Naive thymus-derived CD8-positive, alpha-beta T cell (primary cell): Measurements from ENCODE around the gene TCEANC. TPM values are rescaled to one million over a fixed set of nuclear protein-coding genes. Genes with fewer than 3 reads are reported as not detected.
"Not testable (repeated sequence)": the region's sequence is repeated elsewhere in the genome, so short reads cannot be mapped to it uniquely, and the experiment has no call there.

Experiments used
- ATAC-seq, 2 donors: fragments of 150-1000 bp; cut with Tn5 transposase in 1 of 2; sonication (Bioruptor Pico), chemical (Tn5 transposase) in 1 of 2; 1 replicate in 1 of 2; 2 replicates in 1 of 2; pipeline ENCODE4 v1.10.0; 2021; ENCODE audit warnings: mild to moderate bottlenecking in 2 of 2, moderate library complexity in 2 of 2
- POLR2A ChIA-PET: fragments of 350-600 bp; sonication (Branson Sonifier 250); formaldehyde crosslinking; loops from one replicate; lab custom pipeline; 2021; ENCODE audit warnings: antibody characterized with exemption; lab: Charles Lee
- DNase-seq, 10 donors: peaks; one replicate each; pipeline versions ENCODE4 v3.0.0 to v3.0.0-alpha.2; 2020 to 2022
- H3K27ac Mint-ChIP-seq, 10 donors: one replicate each; pipeline ENCODE4 v1.8.0; 2020 to 2022; ENCODE audit warnings: mild to moderate bottlenecking in 10 of 10, mixed read lengths in 10 of 10, moderate library complexity in 4 of 10, inconsistent platforms in 1 of 10
- H3K27me3 Mint-ChIP-seq, 5 donors: one replicate each; pipeline ENCODE4 v1.8.0; 2021 to 2022; ENCODE audit warnings: mixed read lengths in 5 of 5
- H3K36me3 Mint-ChIP-seq, 3 donors: one replicate each; pipeline ENCODE4 v1.8.0; 2020 to 2022; ENCODE audit warnings: mixed read lengths in 3 of 3, mild to moderate bottlenecking in 2 of 3, inconsistent platforms in 1 of 3
- H3K4me1 Mint-ChIP-seq, 4 donors: one replicate each; pipeline ENCODE4 v1.8.0; 2021 to 2022; ENCODE audit warnings: mixed read lengths in 4 of 4
- H3K4me3 Mint-ChIP-seq, 10 donors: one replicate each; pipeline ENCODE4 v1.8.0; 2020 to 2022; ENCODE audit warnings: mild to moderate bottlenecking in 10 of 10, mixed read lengths in 10 of 10, moderate library complexity in 6 of 10, inconsistent platforms in 1 of 10
- H3K9me3 Mint-ChIP-seq, 9 donors: one replicate each; pipeline ENCODE4 v1.8.0; 2020 to 2022; ENCODE audit warnings: mixed read lengths in 9 of 9, mild to moderate bottlenecking in 3 of 9, inconsistent platforms in 1 of 9, moderate library complexity in 1 of 9
- polyA plus RNA-seq, 3 donors: library from polyadenylated mRNA; unstranded; fragments of 300-500 nt; fragmentation: Illumina TruSeq; gene quantifications; one replicate each; pipeline ENCODE4 v1.2.3, GENCODE V29; 2021
- total RNA-seq, 8 experiments: library from RNA in 2 of 8; stranded (reverse) in 2 of 8; gene quantifications; one replicate each; pipeline ENCODE4 v1.2.3 and lab custom pipeline; 2021 to 2026

The TCEANC gene, protein sequence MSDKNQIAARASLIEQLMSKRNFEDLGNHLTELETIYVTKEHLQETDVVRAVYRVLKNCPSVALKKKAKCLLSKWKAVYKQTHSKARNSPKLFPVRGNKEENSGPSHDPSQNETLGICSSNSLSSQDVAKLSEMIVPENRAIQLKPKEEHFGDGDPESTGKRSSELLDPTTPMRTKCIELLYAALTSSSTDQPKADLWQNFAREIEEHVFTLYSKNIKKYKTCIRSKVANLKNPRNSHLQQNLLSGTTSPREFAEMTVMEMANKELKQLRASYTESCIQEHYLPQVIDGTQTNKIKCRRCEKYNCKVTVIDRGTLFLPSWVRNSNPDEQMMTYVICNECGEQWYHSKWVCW
- total RNA-seq (10 to 100 TPM; 13.7 to 14.5 TPM), polyA plus RNA-seq (10 to 100 TPM in 1 of 3 donors, 1 to 10 TPM in 2; 6.2 to 11.5 (median 8.7) TPM), total RNA-seq (lab: John Stamatoyannopoulos, UW) (3.8 to 16.6 (median 12.4) reads per million in 6 experiments)

DNA sequence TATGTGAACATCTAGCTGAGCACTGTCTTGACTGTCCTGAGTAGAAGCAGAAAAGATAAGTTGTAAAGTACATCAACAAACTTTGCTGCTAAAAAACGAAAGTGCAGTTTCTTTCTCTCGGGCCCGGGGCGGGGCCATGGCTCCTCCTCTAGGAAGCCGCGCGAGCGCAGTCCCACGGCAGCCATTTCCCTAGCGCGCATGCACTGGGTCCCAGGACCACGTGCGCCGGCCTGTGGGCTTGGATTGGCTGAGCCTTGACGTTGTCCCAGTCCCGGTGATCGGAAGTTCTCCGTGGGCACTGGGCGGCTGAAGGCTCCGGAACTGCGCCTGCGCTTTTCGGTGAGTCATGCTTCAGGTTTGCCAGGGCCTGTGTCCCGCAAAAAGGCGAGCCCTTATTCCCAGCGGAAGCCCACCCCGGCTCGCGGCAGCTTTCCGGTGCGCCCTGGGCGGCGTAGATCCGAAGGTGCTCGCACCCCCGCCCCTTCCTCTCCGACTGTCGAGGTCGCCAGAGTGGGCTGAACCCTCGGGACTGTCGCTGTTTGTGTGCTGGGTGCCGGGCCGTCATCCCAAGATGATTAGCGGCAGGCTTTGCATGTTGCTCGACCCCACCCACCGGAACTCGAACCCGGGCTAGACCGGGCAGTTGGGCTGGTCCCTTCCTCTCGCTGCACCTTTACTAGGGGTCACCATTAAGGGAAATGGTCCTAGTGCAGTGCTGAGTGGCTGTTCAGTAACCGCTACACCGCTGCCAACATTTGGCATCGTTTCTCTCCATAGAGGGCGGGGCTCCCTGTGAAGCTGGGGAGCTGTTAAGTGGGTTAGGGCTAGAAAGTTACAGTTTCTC, at the start of gene TCEANC:
TSS of gene TCEANC (plus strand) at position 292 of the 844 bp plus-strand sequence. CDS start 9,368 bp downstream, outside the sequence.
- peak; percentile 83 to 96 (median 91) for DNase-seq
- Mint-ChIP-seq H3K4me3 (peak within 1 kb of the TSS; percentile 85 to 98 (median 92)), H3K27ac (peak within 1 kb of the TSS; percentile 92 to 99 (median 98)), H3K9me3 (no peaks in the 10 kb centered on the region), H3K4me1 (peaks cover 1 to 20% (median 16%) of the 10 kb centered on the region in 4 donors), H3K36me3 (peaks cover 0 to 17% (median 0%) of the 10 kb centered on the region in 3 donors), H3K27me3 (no peaks in the 10 kb centered on the region)
- POLR2A ChIA-PET: interaction anchor here (0.6 to 2.0 kb wide), 6 partner anchors 33 to 566 kb away, joined by 3 to 19 read pairs (median 7); partner anchors contain the start of genes GEMIN8, OFD1, RAB9A and TRAPPC2
- ATAC-seq: peak; percentile 95 to 96

DNA sequence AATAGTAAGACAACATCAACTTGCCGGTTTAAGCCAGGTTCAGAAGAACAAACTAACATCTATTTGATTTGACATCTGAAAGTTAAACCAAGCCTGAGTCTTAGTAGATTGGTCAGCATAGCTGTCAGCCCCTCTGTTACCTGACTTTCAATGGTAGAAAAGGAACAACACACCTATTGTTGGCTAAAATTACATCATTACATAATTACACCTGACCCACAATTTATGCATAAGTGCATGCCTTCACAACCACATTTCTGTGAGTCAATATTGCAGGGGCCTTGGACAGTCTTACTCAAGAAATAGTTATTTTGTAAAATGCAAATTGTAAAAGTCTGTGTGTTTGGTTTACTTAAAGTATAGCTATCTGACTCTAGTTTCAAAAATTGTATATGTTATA, 47.3 kb upstream of the TCEANC start:
- Mint-ChIP-seq H3K4me1 (no peaks in the 10 kb centered on the region), H3K36me3 (peaks cover 0 to 3% (median 0%) of the 10 kb centered on the region in 3 donors), H3K27me3 (no peaks in the 10 kb centered on the region), H3K9me3 (peaks cover 0 to 4% (median 0%) of the 10 kb centered on the region in 9 donors), H3K27ac (no peak overlapping the region), H3K4me3 (no peak overlapping the region)
- POLR2A ChIA-PET: no interaction called here
- no peak for DNase-seq
- ATAC-seq: no peak

DNA sequence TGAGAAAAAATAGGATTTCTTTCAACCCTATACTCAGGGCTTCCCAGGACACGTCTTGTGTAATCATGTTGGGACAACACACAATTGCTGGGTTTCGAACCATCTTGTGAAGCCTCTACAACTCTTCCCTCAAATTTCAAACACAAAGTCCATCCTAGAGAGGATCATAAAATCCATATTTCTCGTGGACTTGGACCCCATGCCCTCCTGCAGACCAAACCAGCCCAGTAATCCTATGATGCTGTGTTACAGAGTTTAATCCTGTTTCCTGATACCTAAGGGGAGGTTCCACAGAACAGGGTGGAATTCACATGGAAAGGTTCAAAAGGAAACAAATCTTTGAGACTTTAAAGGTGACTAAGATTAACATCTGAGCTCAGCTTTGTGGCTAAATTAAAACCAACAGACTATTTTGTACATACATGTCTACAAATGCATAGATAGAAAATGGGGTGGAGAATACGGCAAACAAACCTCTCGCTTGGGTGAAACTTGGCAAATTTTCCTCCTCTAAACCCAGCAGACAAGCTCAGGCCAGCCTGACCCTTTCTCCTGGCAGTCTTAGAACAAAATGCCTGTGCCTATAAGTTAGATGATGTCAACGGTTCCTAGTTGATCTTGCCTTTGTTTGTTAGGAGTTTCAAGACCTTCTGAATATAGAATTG, 45.5 kb upstream of the TCEANC start:
- ATAC-seq: no peak
- no peak overlapping the region for H3K4me3 Mint-ChIP-seq
- no peaks in the 10 kb centered on the region for H3K4me1 Mint-ChIP-seq
- peaks cover 0 to 2% (median 0%) of the 10 kb centered on the region in 9 donors for H3K9me3 Mint-ChIP-seq
- H3K27me3 Mint-ChIP-seq: no peaks in the 10 kb centered on the region
- POLR2A ChIA-PET: no interaction called here
- peaks cover 0 to 3% (median 0%) of the 10 kb centered on the region in 3 donors for H3K36me3 Mint-ChIP-seq
- DNase-seq: no peak
- H3K27ac Mint-ChIP-seq: no peak overlapping the region

DNA sequence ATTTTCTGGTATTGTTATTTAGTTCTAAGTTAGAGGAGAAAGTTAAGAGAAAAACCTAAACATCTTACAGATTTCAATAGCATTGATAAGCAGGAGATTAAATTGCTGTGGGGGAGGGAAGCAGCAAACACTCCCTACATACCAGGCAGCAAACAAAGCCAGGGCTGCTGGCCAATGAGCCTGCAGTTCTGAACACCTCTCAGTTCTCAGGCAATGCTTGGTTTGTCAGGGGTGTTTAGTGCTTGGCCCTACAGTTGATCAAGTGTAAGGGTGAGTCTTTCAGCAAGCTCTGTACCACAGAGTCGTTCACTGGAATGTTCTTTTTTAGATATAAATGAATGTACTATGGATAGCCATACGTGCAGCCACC, 45.0 kb upstream of the TCEANC start:
- H3K4me1 Mint-ChIP-seq: no peaks in the 10 kb centered on the region
- POLR2A ChIA-PET: no interaction called here
- H3K36me3 Mint-ChIP-seq: peaks cover 0 to 3% (median 0%) of the 10 kb centered on the region in 3 donors
- peaks cover 0 to 2% (median 0%) of the 10 kb centered on the region in 9 donors for H3K9me3 Mint-ChIP-seq
- H3K27ac Mint-ChIP-seq: no peak overlapping the region
- no peaks in the 10 kb centered on the region for H3K27me3 Mint-ChIP-seq
- no peak overlapping the region for H3K4me3 Mint-ChIP-seq
- ATAC-seq: no peak
- no peak for DNase-seq

DNA sequence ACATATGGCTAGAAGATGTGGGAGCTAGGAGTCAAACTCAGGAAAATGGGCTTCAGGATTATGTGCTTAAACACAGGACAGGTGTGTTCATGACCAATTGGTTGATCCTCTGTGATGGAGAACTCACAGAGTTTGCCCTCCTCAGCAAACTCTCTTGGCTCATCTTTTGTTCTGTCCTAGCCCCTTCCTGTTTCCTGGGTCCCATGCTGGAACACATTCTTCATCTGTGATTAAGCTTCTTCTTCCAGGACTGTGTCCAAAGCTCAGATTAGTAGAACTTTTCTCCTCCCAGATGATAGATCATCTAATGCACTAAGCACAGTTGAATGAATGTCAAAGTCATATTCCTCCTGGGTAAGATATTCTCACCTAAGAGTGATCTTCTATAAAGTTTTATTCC, 38.8 kb upstream of the TCEANC start:
- no peak overlapping the region for H3K4me3 Mint-ChIP-seq
- no peaks in the 10 kb centered on the region for H3K27me3 Mint-ChIP-seq

DNA sequence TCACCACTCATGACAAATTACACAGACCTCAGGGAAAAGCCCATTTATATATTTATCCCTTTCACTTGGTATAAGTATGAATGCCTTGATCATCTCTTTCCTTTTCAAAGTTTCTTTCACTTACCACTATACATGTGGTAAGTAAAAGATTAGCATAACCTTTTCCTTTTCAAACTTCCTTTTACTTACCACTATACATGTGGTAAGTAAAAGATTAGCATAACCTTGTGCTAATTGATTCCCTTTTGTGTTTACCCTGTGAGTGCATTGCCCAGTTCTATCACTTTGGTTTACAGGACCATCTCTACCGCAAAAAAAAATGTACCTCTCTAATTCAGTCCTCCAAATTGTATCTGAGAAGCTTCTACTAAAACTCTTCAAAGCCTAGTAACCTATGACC, 32.7 kb upstream of the TCEANC start:
- POLR2A ChIA-PET: no interaction called here
- ATAC-seq (no peak), DNase-seq (no peak)
- H3K4me3 Mint-ChIP-seq: no peak overlapping the region
- H3K27ac Mint-ChIP-seq: peak overlapping the region in 1 of 10 donors; percentile 6
- H3K4me1 Mint-ChIP-seq: peaks cover 0 to 2% (median 0%) of the 10 kb centered on the region in 4 donors
- peaks cover 0 to 11% (median 0%) of the 10 kb centered on the region in 9 donors for H3K9me3 Mint-ChIP-seq
- H3K27me3 Mint-ChIP-seq: no peaks in the 10 kb centered on the region
- no peaks in the 10 kb centered on the region for H3K36me3 Mint-ChIP-seq

More for the DNA sequence above, 38.8 kb upstream of the TCEANC start:
- Mint-ChIP-seq H3K27ac (no peak overlapping the region), H3K4me1 (peaks cover 0 to 2% (median 0%) of the 10 kb centered on the region in 4 donors), H3K9me3 (peaks cover 0 to 2% (median 0%) of the 10 kb centered on the region in 9 donors), H3K36me3 (peaks cover 0 to 3% (median 0%) of the 10 kb centered on the region in 3 donors)
- ATAC-seq (no peak), DNase-seq (no peak)
- POLR2A ChIA-PET: no interaction called here

DNA sequence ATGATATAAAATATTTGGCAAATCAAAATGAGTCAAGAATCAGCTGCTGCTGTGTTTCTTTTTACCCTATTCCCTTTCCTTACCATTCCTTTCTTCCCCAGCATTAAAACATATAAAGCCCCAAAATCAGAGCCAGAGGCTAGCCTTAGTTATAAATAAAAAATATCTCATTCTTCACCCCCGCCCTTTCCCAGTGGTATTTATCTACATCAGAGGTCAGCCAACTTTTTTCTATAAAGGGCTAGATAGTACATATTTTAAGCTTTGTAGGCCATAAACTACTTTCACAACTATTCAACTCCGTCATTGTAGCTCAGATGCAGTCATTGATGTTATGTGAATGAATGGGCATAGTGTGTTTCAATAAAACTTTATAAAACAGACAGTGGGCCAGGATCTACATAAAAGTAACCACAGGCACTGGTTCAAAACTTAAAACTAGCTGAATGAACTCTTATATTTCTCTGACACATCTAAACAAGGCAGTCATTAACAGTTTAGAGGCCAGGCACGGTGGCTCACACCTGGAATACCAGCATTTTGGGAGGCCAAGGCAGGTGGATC, 30.5 kb upstream of the TCEANC start:
- no peak for ATAC-seq
- Mint-ChIP-seq H3K9me3 (peaks cover 0 to 11% (median 0%) of the 10 kb centered on the region in 9 donors), H3K4me3 (no peak overlapping the region), H3K36me3 (no peaks in the 10 kb centered on the region), H3K27me3 (no peaks in the 10 kb centered on the region), H3K27ac (no peak overlapping the region), H3K4me1 (peaks cover 0 to 2% (median 0%) of the 10 kb centered on the region in 4 donors)
- no peak for DNase-seq
- POLR2A ChIA-PET: no interaction called here

DNA sequence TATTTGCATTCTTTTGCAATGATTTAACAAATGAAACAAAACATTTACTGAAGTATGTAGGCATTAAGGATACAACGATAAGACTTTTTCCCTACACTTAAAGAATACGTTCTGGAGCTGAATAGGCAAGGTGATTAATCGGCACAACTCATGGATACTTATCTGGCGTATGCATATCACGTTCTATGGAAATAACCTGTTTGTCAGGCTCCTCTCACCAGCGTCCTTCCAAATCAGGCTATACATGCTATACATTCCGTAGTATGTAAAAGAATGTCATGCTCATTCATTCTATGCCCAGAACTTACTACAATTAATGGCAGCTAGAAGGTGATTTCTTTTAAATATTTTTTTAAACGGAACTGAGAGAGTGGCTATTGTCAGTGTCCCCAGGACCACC, 25.6 kb upstream of the TCEANC start:
- H3K4me1 Mint-ChIP-seq: no peaks in the 10 kb centered on the region

DNA sequence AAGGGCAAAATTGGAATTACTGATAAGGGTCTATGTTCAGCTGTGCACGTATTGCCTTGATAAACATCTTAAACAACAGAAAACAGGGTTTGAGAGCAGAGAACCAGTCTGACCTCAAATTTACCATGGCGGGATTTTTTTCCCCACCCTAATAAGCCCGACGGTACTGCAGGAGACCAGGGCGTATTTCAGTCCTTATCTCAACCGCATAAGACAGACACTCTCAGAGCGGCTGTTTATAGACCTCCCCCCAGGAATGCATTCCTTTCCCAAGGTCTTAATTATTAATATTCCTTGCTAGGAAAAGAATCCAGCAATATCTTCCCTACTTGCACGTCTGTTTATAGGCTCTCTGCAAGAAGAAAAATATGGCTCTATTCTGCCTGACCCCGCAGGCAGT, 15.7 kb upstream of the TCEANC start:
- H3K4me3 Mint-ChIP-seq, H3K27me3 Mint-ChIP-seq, H3K27ac Mint-ChIP-seq, POLR2A ChIA-PET, ATAC-seq, DNase-seq, H3K4me1 Mint-ChIP-seq: not testable (repeated sequence)
- peaks cover 0 to 25% (median 9%) of the 10 kb centered on the region in 3 donors for H3K36me3 Mint-ChIP-seq
- peaks cover 0 to 38% (median 12%) of the 10 kb centered on the region in 9 donors for H3K9me3 Mint-ChIP-seq

More for the DNA sequence above, 25.6 kb upstream of the TCEANC start:
- H3K4me3 Mint-ChIP-seq: no peak overlapping the region
- no peak overlapping the region for H3K27ac Mint-ChIP-seq
- POLR2A ChIA-PET: no interaction called here
- ATAC-seq (no peak), DNase-seq (no peak)
- H3K9me3 Mint-ChIP-seq: peaks cover 0 to 21% (median 0%) of the 10 kb centered on the region in 9 donors
- peaks cover 0 to 7% (median 6%) of the 10 kb centered on the region in 3 donors for H3K36me3 Mint-ChIP-seq
- H3K27me3 Mint-ChIP-seq: no peaks in the 10 kb centered on the region

DNA sequence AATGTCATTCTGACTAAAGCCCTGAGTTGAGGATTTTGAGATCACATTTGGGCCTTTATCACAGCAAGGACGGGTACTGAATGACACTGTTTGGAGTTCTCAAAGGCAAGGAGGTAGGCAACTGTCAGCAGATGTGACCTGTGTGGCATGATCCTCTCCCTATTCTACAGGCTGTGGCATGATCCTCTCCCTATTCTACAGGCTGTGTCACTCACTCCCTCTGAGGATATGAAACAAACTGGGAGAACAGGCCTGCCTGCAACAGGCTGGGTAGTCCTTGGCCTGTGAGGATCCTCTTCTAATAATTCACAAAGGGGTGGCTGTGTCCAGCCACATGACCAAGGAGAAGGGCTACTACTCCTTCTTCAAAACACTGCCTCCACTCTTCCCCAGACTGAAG, 14.9 kb upstream of the TCEANC start:
- Mint-ChIP-seq H3K36me3 (peaks cover 0 to 25% (median 9%) of the 10 kb centered on the region in 3 donors), H3K4me1 (peaks cover 0 to 3% (median 0%) of the 10 kb centered on the region in 4 donors), H3K27ac (no peak overlapping the region), H3K4me3 (no peak overlapping the region), H3K27me3 (peaks cover 0 to 10% (median 0%) of the 10 kb centered on the region in 5 donors), H3K9me3 (peaks cover 0 to 34% (median 12%) of the 10 kb centered on the region in 9 donors)
- POLR2A ChIA-PET: no interaction called here
- DNase-seq (no peak), ATAC-seq (no peak)

DNA sequence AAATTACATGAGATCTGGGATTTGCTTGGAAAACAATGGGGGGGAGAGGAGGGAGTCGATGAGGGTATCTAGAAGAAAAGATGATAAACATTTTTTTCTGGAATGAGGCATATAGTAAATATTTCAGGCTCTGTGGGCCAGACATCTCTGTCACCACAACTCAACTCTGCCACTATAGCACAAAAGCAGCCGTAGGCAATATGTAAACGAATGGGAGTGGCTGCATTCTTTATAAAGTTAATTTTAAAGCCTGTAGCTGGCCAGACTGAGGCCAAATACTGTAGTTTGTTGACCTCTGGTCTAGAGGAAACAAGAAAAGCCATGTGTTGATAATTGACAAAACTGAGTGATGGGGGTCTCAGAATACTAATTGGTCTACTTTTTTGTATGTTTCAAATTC, 14.1 kb upstream of the TCEANC start:
- peaks cover 0 to 34% (median 12%) of the 10 kb centered on the region in 9 donors for H3K9me3 Mint-ChIP-seq
- no peak for ATAC-seq
- no peak overlapping the region for H3K27ac Mint-ChIP-seq
- H3K4me3 Mint-ChIP-seq: no peak overlapping the region
- POLR2A ChIA-PET: no interaction called here
- no peak for DNase-seq
- H3K36me3 Mint-ChIP-seq: peaks cover 0 to 25% (median 9%) of the 10 kb centered on the region in 3 donors
- peaks cover 0 to 10% (median 0%) of the 10 kb centered on the region in 5 donors for H3K27me3 Mint-ChIP-seq
- peaks cover 0 to 3% (median 0%) of the 10 kb centered on the region in 4 donors for H3K4me1 Mint-ChIP-seq

DNA sequence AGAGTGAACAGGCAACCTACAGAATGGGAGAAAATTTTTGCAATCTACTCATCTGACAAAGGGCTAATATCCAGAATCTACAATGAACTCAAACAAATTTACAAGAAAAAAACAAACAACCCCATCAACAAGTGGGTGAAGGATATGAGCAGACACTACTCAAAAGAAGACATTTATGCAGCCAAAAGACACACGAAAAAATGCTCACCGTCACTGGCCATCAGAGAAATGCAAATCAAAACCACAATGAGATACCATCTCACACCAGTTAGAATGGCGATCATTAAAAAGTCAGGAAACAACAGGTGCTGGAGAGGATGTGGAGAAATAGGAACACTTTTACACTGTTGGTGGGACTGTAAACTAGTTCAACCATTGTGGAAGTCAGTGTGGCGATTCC, 11.3 kb upstream of the TCEANC start:
- H3K4me3 Mint-ChIP-seq, POLR2A ChIA-PET, ATAC-seq, H3K4me1 Mint-ChIP-seq, H3K27me3 Mint-ChIP-seq, H3K27ac Mint-ChIP-seq, DNase-seq: not testable (repeated sequence)
- Mint-ChIP-seq H3K36me3 (peaks cover 0 to 14% (median 2%) of the 10 kb centered on the region in 3 donors), H3K9me3 (peaks cover 0 to 22% (median 4%) of the 10 kb centered on the region in 9 donors)
